GM21390 (cell line): ENCODE data around the gene PTPRN2.
"Not testable (repeated sequence)": the region's sequence is repeated elsewhere in the genome, so short reads cannot be mapped to it uniquely, and the experiment has no call there.

Experiments used
- ATAC-seq: cut with Tn5 transposase; IDR thresholded peaks from one replicate; pipeline ENCODE4 v1.9.1; 2021; ENCODE audit not compliant: unreplicated experiment

Gene PTPRN2

DNA sequence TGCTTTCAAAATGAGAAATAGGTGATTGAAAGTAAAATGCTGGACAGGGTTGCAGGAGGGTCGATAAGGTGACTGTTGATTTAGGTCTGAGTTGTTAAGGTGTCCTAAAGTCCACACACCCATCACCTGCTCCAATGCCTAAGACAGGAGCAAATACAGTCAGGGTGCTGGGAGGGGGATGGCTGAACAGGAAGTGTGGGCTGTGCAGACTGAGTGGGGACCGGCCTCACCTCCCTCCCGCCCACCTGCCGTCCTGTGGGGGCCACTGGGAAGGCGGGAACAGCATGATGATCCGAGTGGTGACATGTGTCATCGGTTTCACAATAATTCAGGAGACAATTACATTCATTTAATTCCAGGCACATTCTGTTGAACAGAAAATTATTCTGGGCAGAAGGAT is 990.1 kb downstream of the PTPRN2 start:
- no peak for ATAC-seq

DNA sequence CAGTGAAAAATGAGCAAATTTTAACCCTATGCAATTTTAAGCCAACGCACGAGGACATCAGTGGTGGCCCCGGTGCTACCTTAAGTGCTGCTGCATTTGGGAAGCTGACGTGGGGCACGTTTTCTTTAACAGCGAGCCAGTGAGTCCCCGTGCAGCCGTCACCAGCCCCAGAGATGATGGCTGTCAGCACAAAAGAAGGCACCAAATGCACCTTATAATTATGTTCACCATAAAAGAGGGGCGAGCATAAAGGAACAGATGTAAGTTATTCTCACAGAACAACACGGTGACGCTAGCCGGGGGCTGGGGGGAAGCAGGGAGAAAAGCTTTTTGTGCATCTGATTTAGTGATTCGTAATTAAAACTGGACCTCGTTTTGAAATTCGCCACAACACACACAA is 990.7 kb downstream of the PTPRN2 start:
- ATAC-seq: no peak

DNA sequence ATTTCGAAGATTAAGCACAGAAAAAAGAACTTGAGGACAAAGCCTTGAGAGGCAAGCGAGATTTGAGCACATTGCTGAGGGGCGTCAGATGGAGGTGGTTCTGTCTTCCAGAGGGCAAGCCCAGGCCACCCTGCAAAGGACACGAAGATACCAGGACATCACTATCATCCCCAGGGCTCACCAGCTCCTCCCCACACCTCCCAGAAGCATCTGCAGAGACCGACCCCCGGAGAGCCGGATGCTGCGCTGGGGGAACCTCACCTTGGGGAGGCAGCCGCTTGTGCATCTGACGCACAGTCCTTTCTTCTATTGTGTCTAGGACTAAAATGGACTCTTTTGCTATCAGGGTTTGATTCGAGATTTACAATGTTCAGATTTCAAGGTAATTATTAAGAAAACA is 991.2 kb downstream of the PTPRN2 start:
- no peak for ATAC-seq

DNA sequence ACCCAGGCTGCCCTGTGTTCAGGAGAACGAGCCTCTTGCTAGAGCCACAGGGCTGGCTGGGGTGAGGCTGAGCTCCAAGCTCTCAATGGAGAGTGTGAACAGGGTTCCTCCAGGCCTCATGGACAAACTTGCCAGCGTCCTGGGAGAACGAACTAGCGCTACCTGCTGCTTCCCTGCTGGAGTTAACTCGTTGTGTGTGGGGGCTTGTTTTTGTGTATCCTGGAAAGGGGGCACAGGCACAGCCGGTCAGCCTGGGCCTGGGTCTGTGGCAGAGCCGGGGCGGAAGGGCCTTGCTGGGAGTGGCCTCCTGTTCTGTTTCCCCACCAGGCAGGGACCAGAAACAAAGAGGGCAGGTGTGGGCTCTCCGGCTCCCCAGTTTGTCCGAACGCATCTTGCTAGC is 991.6 kb downstream of the PTPRN2 start:
- ATAC-seq: no peak

GRCh38 chr7:157595086-157595855 is 992.4 kb downstream of the PTPRN2 start:
- ATAC-seq: no peak

DNA sequence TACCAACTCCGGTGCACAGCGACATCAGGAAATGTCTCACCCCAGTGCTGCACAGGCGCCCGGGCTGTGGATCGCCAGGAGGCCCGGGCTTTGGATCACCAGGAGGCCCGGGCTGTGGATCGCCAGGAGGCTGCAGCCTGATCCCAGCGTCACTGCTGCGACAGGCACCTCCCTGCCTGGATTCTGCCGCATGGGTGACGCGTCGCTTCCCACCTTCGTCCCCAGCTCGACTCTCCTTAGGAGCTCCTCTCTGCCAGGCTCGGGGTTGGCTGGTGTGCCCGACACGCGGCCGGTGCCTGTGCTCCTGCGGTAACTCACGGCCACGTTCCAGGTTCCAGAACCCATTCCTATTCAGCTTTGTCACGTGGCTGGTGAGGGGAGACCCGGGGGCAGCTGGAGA is 993.3 kb downstream of the PTPRN2 start:
- ATAC-seq: no peak

GRCh38 chr7:157593541-157593940 is 994.1 kb downstream of the PTPRN2 start:
- ATAC-seq: no peak

- ATAC-seq: not testable (repeated sequence)
These were observed 994.8 kb downstream of the PTPRN2 start for GRCh38 chr7:157592636-157593320.

DNA sequence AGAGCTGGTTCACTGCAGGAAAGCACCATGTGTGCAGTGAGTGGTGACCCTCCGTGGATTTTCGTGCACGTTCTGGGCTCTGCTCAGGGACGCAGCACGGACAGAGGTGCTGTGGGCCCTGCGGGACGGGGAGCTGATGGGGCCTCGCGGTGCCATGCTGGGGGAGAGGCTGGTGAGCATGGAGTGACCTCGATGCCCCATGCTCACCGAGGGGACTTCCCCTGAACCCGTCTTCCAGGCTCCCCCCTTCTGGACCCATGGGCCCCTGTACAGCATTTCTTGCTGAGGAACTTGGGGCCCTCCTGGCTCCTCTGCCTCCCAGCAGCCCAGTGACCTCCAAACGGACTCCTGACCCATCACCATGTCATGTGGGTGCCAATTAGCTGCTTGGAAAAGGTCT is 997.1 kb downstream of the PTPRN2 start:
- ATAC-seq: no peak

GRCh38 chr7:157589680-157590079 is 997.9 kb downstream of the PTPRN2 start:
- ATAC-seq: no peak

GRCh38 chr7:157587805-157588560 is 999.6 kb downstream of the PTPRN2 start:
- ATAC-seq: no peak

GRCh38 chr7:157587051-157587804 is 1000.4 kb downstream of the PTPRN2 start:
- ATAC-seq: no peak

DNA sequence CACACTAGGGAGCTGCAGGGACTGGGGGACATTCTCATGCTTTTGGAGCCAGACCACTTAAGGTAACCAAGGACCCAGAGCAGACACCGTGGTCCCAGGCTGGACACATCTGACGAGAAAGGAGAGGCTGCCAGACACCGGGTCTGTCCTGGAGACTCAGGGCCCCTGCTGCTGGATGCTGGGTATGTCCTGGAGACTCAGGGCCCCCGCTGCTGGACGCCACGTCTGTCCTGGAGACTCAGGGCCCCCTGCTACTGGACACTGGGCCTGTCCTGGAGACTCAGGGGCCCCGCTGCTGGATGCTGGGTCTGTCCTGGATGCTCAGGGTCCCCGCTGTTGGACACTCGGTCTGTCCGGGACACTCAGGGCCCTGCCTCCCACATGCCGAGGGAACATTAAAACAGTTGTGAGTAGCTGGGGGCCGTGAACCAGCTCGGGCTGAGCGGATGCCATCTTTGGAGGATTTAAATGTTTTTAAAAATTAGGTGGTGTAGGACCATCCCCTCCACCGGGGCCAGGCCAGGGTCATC is 1001.1 kb downstream of the PTPRN2 start:
- no peak for ATAC-seq

DNA sequence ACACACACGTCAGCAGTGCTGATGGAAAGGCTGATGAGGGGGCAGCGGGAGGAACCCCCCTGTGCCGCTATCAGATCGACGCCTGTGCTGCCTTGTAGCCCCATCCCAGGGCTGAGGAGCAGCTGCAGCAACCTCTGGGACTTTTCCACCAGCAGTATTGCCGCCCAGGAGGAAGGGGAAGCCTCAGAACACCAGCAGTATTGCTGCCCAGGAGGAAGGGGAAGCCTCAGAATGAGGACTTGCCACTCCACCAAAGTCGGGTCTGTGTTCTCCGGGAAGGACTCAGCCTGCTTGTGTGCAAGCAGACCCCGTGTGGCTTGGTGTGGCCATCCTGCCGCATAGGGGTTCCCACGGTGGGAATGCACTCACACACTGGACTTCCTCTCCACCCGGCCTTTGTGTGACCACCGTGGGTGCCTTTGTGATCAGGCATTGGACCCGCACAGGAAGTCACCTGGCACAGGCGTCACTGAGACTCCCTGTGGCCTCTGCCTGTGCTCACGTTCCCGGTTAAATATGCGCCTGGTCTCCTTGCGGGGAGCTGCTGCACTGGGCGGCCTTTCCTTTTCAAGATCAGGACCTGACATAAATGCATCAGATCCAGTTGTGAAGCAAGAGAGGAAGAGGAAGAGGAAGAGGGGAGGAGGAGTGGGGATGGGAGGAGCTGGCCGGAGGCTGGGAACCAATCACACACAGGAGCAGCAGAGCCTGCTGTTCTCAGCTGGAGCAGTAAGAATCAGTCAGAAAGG is 1002.3 kb downstream of the PTPRN2 start:
- ATAC-seq: no peak

- ATAC-seq: no peak
These were observed 1003.2 kb downstream of the PTPRN2 start for GRCh38 chr7:157584420-157584819.

GRCh38 chr7:157581740-157582139 is 1005.9 kb downstream of the PTPRN2 start:
- ATAC-seq: no peak

GRCh38 chr7:157580324-157580723 is 1007.3 kb downstream of the PTPRN2 start:
- no peak for ATAC-seq

- ATAC-seq: no peak
These were observed 1008.2 kb downstream of the PTPRN2 start for GRCh38 chr7:157579425-157579824.

GRCh38 chr7:157577796-157578339 is 1009.8 kb downstream of the PTPRN2 start:
- no peak for ATAC-seq

DNA sequence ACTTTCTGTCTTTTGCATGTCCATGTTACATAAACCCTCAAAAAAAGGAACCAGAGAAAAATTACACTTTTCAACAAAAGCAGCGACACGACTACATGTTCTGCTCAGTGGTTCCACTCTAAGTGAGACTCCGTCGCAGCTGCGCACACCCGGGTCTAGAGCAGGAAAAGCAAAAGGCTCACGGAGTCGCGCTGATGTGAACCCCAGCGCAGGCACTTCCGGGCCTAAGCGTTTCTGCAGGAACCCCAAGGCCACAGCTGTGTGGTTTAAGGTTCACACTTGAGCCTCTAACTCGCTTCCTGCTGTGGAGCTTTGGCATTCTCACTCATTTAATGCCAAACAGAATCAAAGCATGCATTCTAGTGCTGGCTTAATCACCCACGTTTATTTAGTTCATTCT is 1010.6 kb downstream of the PTPRN2 start:
- no peak for ATAC-seq
